ENCODE results near the gene ARL4C.

DNA sequence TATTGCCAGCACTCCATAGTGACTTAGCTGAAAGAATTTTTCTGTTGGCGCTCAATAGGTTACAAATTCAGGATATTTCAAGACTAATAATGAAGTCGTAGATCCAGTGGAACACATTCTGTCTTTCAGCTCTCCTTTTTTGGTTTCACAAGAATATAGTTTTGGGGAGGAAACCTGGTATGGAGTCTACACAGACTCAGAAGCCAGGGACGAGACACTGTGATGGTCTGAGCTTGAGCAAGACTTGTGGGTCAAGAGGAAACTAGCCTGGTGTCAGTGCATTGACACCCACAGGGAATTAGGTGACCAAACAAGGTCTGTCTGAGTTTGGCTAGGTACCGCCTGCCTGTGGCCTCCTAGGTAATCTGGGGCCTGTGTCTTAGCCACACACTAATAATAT, 26.9 kb downstream of the ARL4C start:
- TF ChIP-seq, protein P1, sequence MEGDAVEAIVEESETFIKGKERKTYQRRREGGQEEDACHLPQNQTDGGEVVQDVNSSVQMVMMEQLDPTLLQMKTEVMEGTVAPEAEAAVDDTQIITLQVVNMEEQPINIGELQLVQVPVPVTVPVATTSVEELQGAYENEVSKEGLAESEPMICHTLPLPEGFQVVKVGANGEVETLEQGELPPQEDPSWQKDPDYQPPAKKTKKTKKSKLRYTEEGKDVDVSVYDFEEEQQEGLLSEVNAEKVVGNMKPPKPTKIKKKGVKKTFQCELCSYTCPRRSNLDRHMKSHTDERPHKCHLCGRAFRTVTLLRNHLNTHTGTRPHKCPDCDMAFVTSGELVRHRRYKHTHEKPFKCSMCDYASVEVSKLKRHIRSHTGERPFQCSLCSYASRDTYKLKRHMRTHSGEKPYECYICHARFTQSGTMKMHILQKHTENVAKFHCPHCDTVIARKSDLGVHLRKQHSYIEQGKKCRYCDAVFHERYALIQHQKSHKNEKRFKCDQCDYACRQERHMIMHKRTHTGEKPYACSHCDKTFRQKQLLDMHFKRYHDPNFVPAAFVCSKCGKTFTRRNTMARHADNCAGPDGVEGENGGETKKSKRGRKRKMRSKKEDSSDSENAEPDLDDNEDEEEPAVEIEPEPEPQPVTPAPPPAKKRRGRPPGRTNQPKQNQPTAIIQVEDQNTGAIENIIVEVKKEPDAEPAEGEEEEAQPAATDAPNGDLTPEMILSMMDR (IDR thresholded peaks at IDR 0.05; ENCODE audit: control extremely low read depth in 1 of 3, insufficient read depth in 1 of 3, low read depth in 1 of 3, low read length in 3 of 3) = no peak
- no peak for TF ChIP-seq CREB1 (IDR thresholded peaks at IDR 0.05)
- TF ChIP-seq CBX5 (IDR thresholded peaks at IDR 0.05; ENCODE audit: low read depth, low read length) = no peak
